Parathyroid adenoma (tissue), 2 donors: Measurements from ENCODE around the gene PPM1L.

ENCODE experiments used
- H2AFZ ChIP-seq: fragments of 300-600 bp; sonication (generic); one replicate; pipeline ENCODE4 v1.7.0; 2017; ENCODE audit warnings: antibody characterized with exemption, mild to moderate bottlenecking
- H3K27ac ChIP-seq: fragments of 300-600 bp; sonication (generic); one replicate; pipeline ENCODE4 v1.7.0; 2017
- H3K27me3 ChIP-seq: fragments of 300-600 bp; sonication (generic); one replicate; pipeline ENCODE4 v1.7.0; 2017; ENCODE audit warnings: low read length; ENCODE audit not compliant: control insufficient read depth, insufficient read depth
- H3K36me3 ChIP-seq: fragments of 300-600 bp; sonication (generic); one replicate; pipeline ENCODE4 v1.7.0; 2017; ENCODE audit warnings: low read length; ENCODE audit not compliant: control insufficient read depth, insufficient read depth
- H3K4me1 ChIP-seq: fragments of 300-600 bp; sonication (generic); one replicate; pipeline ENCODE4 v1.7.0; 2017; ENCODE audit warnings: control low read depth
- H3K4me2 ChIP-seq: fragments of 300-600 bp; sonication (generic); one replicate; pipeline ENCODE4 v1.7.0; 2017; ENCODE audit warnings: low read length
- H3K4me3 ChIP-seq: fragments of 300-600 bp; sonication (generic); one replicate; pipeline ENCODE4 v1.7.0; 2017; ENCODE audit warnings: low read depth, low read length
- H3K79me2 ChIP-seq: fragments of 300-600 bp; sonication (generic); one replicate; pipeline ENCODE4 v1.7.0; 2017; ENCODE audit warnings: control low read depth
- H3K9ac ChIP-seq: fragments of 300-600 bp; sonication (generic); one replicate; pipeline ENCODE4 v1.7.0; 2017; ENCODE audit warnings: mild to moderate bottlenecking
- H3K9me3 ChIP-seq: fragments of 300-600 bp; sonication (generic); one replicate; pipeline ENCODE4 v1.7.0; 2017; ENCODE audit warnings: low read length; ENCODE audit not compliant: control insufficient read depth
- TF ChIP-seq, protein P1 (sequence below): fragments of 300-600 bp; sonication (generic); IDR thresholded peaks from one replicate; pipeline ENCODE4 v1.7.0; 2017; ENCODE audit warnings: antibody characterized with exemption, mild to moderate bottlenecking
- donor health status: primary hyperparathyroidism.

PPM1L gene

DNA sequence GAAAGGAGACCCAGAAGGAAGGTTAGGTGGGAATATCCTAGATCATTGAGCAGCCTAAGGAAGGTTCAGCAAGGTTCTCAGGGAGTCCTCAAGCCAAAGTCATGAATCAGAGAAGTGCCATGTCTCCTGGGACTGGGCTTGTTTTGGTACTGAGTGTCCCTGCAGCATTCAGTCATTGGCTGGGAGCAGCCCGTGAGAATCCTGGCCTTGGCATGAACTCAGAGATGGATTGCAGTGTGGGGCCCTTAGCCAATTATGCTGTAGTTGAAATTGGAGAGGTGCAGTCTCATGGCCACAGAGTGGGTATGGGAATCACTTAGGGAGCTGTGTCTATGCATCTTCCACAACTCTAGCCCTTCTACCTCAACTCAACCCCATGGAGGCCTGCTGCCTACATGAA, 17.0 kb upstream of the PPM1L start:
- Histone ChIP-seq H3K9ac (no peak overlapping the region), H3K4me3 (no peak overlapping the region), H3K4me1 (peaks cover 8% of the 10 kb centered on the region), H2AFZ (peak overlapping the region; percentile 69), H3K79me2 (no peaks in the 10 kb centered on the region), H3K4me2 (no peak overlapping the region), H3K27me3 (no peaks in the 10 kb centered on the region), H3K9me3 (no peaks in the 10 kb centered on the region), H3K36me3 (no peaks in the 10 kb centered on the region), H3K27ac (peak overlapping the region; percentile 43)
- TF ChIP-seq, protein P1, sequence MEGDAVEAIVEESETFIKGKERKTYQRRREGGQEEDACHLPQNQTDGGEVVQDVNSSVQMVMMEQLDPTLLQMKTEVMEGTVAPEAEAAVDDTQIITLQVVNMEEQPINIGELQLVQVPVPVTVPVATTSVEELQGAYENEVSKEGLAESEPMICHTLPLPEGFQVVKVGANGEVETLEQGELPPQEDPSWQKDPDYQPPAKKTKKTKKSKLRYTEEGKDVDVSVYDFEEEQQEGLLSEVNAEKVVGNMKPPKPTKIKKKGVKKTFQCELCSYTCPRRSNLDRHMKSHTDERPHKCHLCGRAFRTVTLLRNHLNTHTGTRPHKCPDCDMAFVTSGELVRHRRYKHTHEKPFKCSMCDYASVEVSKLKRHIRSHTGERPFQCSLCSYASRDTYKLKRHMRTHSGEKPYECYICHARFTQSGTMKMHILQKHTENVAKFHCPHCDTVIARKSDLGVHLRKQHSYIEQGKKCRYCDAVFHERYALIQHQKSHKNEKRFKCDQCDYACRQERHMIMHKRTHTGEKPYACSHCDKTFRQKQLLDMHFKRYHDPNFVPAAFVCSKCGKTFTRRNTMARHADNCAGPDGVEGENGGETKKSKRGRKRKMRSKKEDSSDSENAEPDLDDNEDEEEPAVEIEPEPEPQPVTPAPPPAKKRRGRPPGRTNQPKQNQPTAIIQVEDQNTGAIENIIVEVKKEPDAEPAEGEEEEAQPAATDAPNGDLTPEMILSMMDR: no peak

DNA sequence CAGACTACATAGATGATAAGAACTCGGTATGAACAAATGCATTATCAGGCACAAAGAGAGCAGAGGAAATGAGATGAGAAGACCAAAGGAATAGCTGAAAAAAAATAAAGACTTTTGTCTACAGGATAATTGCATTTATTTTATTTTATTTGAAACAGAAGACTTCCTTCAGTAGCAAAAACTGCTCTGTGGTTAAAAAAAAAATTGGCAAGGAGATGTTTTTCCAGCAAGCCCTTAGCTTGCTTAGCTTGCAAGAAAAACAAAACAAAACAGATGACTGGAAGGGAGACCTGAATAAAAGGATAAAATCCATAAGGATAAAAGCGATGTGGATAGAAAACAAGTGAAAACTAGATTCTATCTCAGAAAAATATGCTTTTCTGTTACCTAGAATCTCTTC, 9.1 kb upstream of the PPM1L start:
- peaks cover 19% of the 10 kb centered on the region for H3K4me1 ChIP-seq
- peak overlapping the region; percentile 46 for H3K4me2 ChIP-seq
- TF ChIP-seq, protein P1: no peak
- peak overlapping the region; percentile 28 for H2AFZ ChIP-seq
- no peaks in the 10 kb centered on the region for H3K9me3 ChIP-seq
- H3K4me3 ChIP-seq: no peak overlapping the region
- no peaks in the 10 kb centered on the region for H3K36me3 ChIP-seq
- no peaks in the 10 kb centered on the region for H3K79me2 ChIP-seq
- no peak overlapping the region for H3K27ac ChIP-seq
- no peaks in the 10 kb centered on the region for H3K27me3 ChIP-seq
- no peak overlapping the region for H3K9ac ChIP-seq

DNA sequence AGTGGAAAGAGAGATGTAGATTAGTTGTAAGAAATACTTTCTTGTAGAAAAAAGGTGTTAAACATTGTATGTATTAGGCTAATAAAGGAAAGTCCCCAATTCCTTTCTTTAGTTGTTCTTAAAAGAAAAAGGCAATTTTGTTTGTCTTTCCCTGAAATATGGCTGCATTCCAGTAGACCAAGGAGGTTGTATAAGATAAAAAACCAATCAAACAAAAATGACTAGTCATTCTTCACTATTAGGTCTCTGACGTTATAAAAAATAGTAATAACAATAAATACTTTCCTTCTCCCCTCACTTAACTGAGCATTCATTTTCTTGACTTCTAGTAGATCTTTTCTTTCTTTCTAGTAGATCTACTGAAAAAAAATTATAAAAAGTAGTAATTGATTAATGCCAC, 8.6 kb upstream of the PPM1L start:
- H3K4me2 ChIP-seq: peak overlapping the region; percentile 46
- no peak overlapping the region for H3K9ac ChIP-seq
- peaks cover 19% of the 10 kb centered on the region for H3K4me1 ChIP-seq
- H3K27me3 ChIP-seq: no peaks in the 10 kb centered on the region
- no peaks in the 10 kb centered on the region for H3K36me3 ChIP-seq
- TF ChIP-seq, protein P1: no peak
- no peaks in the 10 kb centered on the region for H3K79me2 ChIP-seq
- no peak overlapping the region for H3K4me3 ChIP-seq
- no peak overlapping the region for H3K27ac ChIP-seq
- H2AFZ ChIP-seq: peak overlapping the region; percentile 28
- H3K9me3 ChIP-seq: no peaks in the 10 kb centered on the region

DNA sequence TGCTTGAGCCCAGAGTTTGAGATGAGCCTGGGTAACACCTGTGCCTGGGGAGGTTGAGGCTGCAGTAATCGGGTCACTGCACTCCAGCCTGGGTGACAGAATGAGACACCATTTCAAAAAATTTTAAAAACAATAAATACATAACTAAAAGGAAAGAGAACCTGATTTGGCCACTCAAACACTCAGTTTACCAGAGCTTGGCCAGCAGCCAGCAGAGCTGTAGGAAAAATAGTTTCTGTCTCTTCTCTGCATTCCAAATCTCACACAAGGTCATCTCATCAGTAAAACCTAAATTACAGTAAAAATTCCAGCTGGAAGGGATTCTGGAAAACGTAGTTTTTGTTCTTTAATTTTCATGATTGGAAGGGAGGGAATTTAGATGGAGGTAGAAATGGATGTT, 7.8 kb upstream of the PPM1L start:
- no peaks in the 10 kb centered on the region for H3K79me2 ChIP-seq
- H3K27me3 ChIP-seq: no peaks in the 10 kb centered on the region
- H3K4me2 ChIP-seq: no peak overlapping the region
- TF ChIP-seq, protein P1: no peak
- no peaks in the 10 kb centered on the region for H3K9me3 ChIP-seq
- no peak overlapping the region for H3K9ac ChIP-seq
- no peak overlapping the region for H3K4me3 ChIP-seq
- peak overlapping the region; percentile 28 for H2AFZ ChIP-seq
- peaks cover 22% of the 10 kb centered on the region for H3K4me1 ChIP-seq
- H3K27ac ChIP-seq: no peak overlapping the region
- no peaks in the 10 kb centered on the region for H3K36me3 ChIP-seq

DNA sequence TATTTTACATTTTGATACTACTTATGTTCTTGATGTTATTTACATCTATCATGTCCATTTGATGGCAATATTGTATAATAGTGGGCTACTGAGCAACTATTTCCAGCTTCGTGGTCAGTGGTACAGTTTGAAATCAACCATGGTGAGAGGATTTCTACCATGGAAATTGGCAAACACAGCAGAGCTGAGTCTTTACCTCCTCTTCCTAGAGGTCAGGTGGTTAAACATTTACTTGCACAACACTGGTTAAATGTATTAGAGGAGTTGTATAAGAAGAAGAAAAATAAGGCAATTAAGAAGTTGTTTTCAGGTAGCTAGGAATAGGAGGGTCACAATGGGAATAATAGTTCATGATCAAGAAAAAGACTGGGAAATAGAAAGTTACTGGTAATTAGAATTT, 7.2 kb upstream of the PPM1L start:
- Histone ChIP-seq H3K4me2 (no peak overlapping the region), H3K27ac (no peak overlapping the region), H3K36me3 (no peaks in the 10 kb centered on the region), H3K4me1 (peaks cover 28% of the 10 kb centered on the region), H3K9ac (no peak overlapping the region), H3K4me3 (no peak overlapping the region), H3K27me3 (no peaks in the 10 kb centered on the region), H2AFZ (no peak overlapping the region), H3K9me3 (no peaks in the 10 kb centered on the region), H3K79me2 (no peaks in the 10 kb centered on the region)
- TF ChIP-seq, protein P1: no peak
